Gastrocnemius medialis (tissue), 4 donors: ENCODE measurements around the gene HLCS.
"Not testable (repeated sequence)": the region's sequence is repeated elsewhere in the genome, so short reads cannot be mapped to it uniquely, and the experiment has no call there.

Experiments used
- CTCF ChIP-seq, 5 experiments: fragments of 450-650 bp in 3 of 5; fragments of 200-600 bp in 2 of 5; sonication (generic) in 2 of 5; IDR thresholded peaks in 4 of 5; conservative IDR thresholded peaks in 1 of 5; 1 replicate in 4 of 5; 2 replicates in 1 of 5; pipeline ENCODE4 v1.5.1; 2016 to 2019; ENCODE audit warnings: antibody characterized with exemption in 5 of 5, mild to moderate bottlenecking in 3 of 5, moderate library complexity in 3 of 5
- POLR2A ChIP-seq, 2 donors: fragments of 450-650 bp; IDR thresholded peaks; one replicate each; pipeline ENCODE4 v1.6.1; 2017; ENCODE audit warnings: antibody characterized with exemption in 2 of 2, mild to moderate bottlenecking in 2 of 2, moderate library complexity in 2 of 2

- TF ChIP-seq CTCF (IDR thresholded peaks at IDR 0.05 in 4 of 5, conservative IDR thresholded peaks at IDR 0.05 in 1 of 5); POLR2A (IDR thresholded peaks at IDR 0.05): not testable (repeated sequence)
These were observed 22.8 kb upstream of the HLCS start for GRCh38 chr21:36989199-36989698.
